GM18520 (cell line): ENCODE measurements around the gene NAE1.
"Not testable (repeated sequence)": the region's sequence is repeated elsewhere in the genome, so short reads cannot be mapped to it uniquely, and the experiment has no call there.

Source experiments
- ATAC-seq: cut with Tn5 transposase; IDR thresholded peaks from one replicate; pipeline ENCODE4 v1.9.1; 2021; ENCODE audit not compliant: unreplicated experiment

The NAE1 gene

DNA sequence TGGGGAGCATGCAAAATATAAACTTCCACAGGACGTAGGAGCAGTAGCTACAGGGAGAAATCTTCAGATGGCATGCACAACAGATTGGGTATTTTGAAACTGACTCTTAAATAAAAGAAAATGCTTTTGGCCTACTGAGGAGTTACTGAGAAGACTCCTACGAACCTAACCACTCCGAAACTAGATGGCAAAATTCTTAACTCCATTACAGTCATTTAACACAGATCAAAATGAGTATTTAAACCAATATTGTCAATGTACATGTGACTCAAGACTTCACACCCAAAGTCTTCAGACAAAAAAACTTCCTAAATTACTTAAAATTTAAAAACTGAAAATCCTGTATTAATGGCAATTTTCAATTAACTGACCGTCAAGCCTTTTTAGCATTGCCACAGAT is 21.0 kb downstream of the NAE1 start:
- ATAC-seq: no peak

DNA sequence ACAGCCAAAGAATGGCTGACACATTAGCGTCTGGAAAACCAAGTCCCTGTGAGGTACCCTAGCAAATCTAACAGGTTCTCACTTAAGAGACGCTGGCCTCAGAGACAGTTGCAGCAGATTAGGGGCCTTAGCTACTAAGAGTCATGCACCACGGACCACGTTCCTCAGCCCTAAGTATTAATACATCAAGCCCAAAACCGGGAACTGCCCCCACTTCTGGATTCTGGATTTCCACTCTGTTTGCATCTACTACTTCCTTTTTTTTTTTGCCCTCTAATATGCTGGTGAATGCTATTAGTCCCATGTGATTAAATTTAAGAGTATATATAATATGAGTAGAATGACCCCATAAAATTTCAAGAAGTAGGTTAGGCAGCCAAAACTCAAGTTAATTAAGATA is 28.6 kb downstream of the NAE1 start:
- ATAC-seq: no peak

GRCh38 chr16:66801320-66802105 is 29.3 kb downstream of the NAE1 start, which contains the start of gene TERB1:
TERB1 (minus strand) TSS chr16:66801584; CDS start chr16:66796798, 4,786 bp downstream.
- no peak for ATAC-seq

GRCh38 chr16:66800856-66801255 is 29.9 kb downstream of the NAE1 start:
- ATAC-seq: no peak

GRCh38 chr16:66798161-66798560 is 32.6 kb downstream of the NAE1 start:
- no peak for ATAC-seq

DNA sequence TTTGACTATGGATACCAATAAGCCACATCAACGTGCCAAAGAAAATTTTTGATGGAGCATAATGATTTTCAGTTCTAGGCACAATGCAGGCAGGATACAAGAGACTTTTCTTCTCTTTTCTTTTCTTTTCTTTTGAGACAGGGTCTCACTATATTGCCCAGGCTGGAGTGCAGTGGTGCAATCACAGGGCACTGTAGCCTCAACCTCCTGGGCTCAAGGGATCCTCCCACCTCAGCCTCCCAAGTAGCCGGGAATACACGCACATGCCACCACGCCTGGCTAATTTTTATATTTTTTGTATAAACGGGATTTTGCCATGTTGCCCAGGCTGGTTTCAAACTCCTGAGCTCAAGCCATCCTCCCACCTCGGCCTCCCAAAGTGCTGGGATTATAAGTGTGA is 36.8 kb downstream of the NAE1 start:
- not testable (repeated sequence) for ATAC-seq

GRCh38 chr16:66790130-66790733 is 40.5 kb downstream of the NAE1 start:
- no peak for ATAC-seq

DNA sequence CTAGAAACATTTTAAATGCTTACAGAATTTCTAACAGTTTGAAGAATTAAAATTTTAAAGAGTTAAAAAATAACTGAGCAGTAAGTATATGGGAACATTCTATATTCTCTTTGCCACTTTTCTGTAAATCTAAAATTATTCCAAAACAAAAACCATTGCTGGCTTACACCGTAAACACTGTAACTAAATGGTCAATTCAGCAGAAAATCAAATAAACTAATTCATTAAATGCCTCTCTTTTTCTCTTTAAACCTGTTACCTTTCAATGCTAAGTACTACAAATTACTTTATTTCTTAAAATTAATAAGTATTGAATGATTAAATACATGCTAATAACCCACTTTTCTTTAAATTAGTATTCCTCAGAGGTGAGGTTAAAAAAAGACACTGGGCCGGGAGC is 43.3 kb downstream of the NAE1 start:
- ATAC-seq: no peak

- ATAC-seq: no peak
These were observed 44.2 kb downstream of the NAE1 start for GRCh38 chr16:66786551-66786950.

DNA sequence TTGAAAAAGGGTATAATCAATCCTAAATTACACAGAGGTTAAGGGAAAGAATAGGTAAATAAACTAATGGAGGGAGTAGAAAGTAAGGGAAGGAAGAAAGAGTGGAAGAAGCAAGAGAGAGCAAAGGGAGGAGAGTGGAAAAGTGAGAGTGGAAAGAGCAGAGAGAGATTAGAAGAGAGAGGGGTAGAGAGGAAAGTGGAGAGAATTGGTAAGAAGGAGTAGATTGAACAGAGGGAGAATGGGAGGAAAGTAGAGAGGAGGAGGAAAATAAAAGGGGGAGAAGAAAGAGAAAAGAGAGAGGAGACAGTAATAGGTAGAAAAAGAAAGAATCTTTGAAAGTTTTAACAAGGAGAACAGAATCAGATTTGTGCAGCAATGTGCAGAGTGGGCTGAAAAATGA is 54.3 kb downstream of the NAE1 start:
- ATAC-seq: no peak

GRCh38 chr16:66774981-66775380 is 55.8 kb downstream of the NAE1 start:
- ATAC-seq: no peak

GRCh38 chr16:66758086-66758485 is 72.7 kb downstream of the NAE1 start:
- ATAC-seq: no peak

- ATAC-seq: no peak
These were observed 76.0 kb downstream of the NAE1 start for GRCh38 chr16:66754819-66755218.

GRCh38 chr16:66754211-66754610 is 76.6 kb downstream of the NAE1 start:
- ATAC-seq: no peak

- no peak for ATAC-seq
These were observed 77.8 kb downstream of the NAE1 start for GRCh38 chr16:66752958-66753357.
